Loucy (cell line): ENCODE results near the gene CTNND2.

Experiments
- H2AFZ ChIP-seq: fragments of 200-600 bp; sonication (generic); 2 replicates; pipeline ENCODE4 v1.6.0; 2016; ENCODE audit warnings: antibody characterized with exemption, mild to moderate bottlenecking, low read length, moderate library complexity
- H3F3A ChIP-seq: fragments of 200-600 bp; 2 replicates; pipeline ENCODE4 v1.6.0; 2016; ENCODE audit warnings: antibody characterized with exemption, low read depth, mild to moderate bottlenecking
- H3K27me3 ChIP-seq: fragments of 200-600 bp; sonication (generic); 2 replicates; pipeline ENCODE4 v1.6.1; 2014; ENCODE audit warnings: low read length, mild to moderate bottlenecking; ENCODE audit not compliant: insufficient read depth, poor library complexity, severe bottlenecking
- H3K36me3 ChIP-seq: fragments of 200-600 bp; sonication (generic); 2 replicates; pipeline ENCODE4 v1.6.1; 2016; ENCODE audit warnings: low read length; ENCODE audit not compliant: insufficient read depth
- H3K4me1 ChIP-seq: fragments of 200-600 bp; sonication (generic); 2 replicates; pipeline ENCODE4 v1.5.1; 2014; ENCODE audit warnings: low read length, mild to moderate bottlenecking; ENCODE audit not compliant: insufficient read depth, poor library complexity, severe bottlenecking
- H3K4me2 ChIP-seq: fragments of 200-600 bp; sonication (generic); 2 replicates; pipeline ENCODE4 v1.6.0; 2014; ENCODE audit warnings: antibody characterized with exemption, low read length, low read depth, mild to moderate bottlenecking; ENCODE audit not compliant: poor library complexity, severe bottlenecking
- H3K4me3 ChIP-seq: fragments of 200-600 bp; sonication (generic); 2 replicates; pipeline ENCODE4 v1.5.1; 2014; ENCODE audit warnings: low read length, mild to moderate bottlenecking, mixed read lengths; ENCODE audit not compliant: poor library complexity, severe bottlenecking
- H3K79me2 ChIP-seq: fragments of 200-600 bp; sonication (generic); 2 replicates; pipeline ENCODE4 v1.6.1; 2014; ENCODE audit warnings: low read length; ENCODE audit not compliant: insufficient read depth
- H3K9ac ChIP-seq: fragments of 200-600 bp; sonication (generic); 2 replicates; pipeline ENCODE4 v1.6.0; 2014; ENCODE audit warnings: mild to moderate bottlenecking, low read depth, low read length, moderate library complexity; ENCODE audit not compliant: poor library complexity, severe bottlenecking
- H3K9me2 ChIP-seq: fragments of 200-600 bp; sonication (generic); replicated peaks from 2 replicates; pipeline ENCODE4 v1.6.1; 2016; ENCODE audit warnings: low read depth, low read length, mixed read lengths
- H3K9me3 ChIP-seq: fragments of 200-600 bp; sonication (generic); 2 replicates; pipeline ENCODE4 v1.6.1; 2014; ENCODE audit warnings: mild to moderate bottlenecking, antibody characterized with exemption, low read length, low read depth; ENCODE audit not compliant: insufficient read depth
- H4K20me1 ChIP-seq: fragments of 200-600 bp; sonication (generic); 2 replicates; pipeline ENCODE4 v1.6.0; 2014; ENCODE audit warnings: antibody characterized with exemption, low read length, mild to moderate bottlenecking; ENCODE audit not compliant: insufficient read depth, poor library complexity, severe bottlenecking
- CTCF ChIP-seq: fragments of 200-600 bp; sonication (generic); conservative IDR thresholded peaks from 2 replicates; pipeline ENCODE4 v1.5.1; 2014; ENCODE audit warnings: mild to moderate bottlenecking, antibody characterized with exemption, low read length
- EZH2phosphoT487 ChIP-seq: fragments of 200-600 bp; IDR thresholded peaks from 2 replicates; pipeline ENCODE4 v1.6.1; 2018; ENCODE audit warnings: antibody characterized with exemption, mild to moderate bottlenecking, moderate library complexity, borderline replicate concordance

The CTNND2 gene

DNA sequence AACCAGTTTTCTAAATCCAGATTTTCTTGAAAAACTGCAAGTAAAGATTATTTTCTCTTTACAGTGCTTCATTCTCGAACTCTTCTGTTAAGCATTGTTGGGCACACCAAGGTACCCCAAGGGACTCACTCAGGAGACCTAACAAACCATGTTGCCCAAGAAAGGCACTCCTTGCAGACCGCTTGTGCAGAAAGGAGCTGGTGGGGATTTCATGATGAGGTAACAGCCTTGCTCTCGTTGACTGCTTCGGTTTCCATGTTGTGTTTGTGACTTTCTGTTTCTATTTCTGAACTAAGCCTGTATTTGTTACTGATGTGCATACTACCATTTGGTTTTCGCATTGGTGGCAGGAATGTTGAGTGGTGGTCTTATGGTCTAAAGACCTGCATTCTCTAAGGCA lies 876.6 kb downstream of the CTNND2 start:
- no peak for TF ChIP-seq CTCF
- no peaks in the 10 kb centered on the region for H3K27me3 ChIP-seq
- H3K4me2 ChIP-seq, result no peak overlapping the region
- no peaks in the 10 kb centered on the region for H3K4me1 ChIP-seq
- no peaks in the 10 kb centered on the region for H3K36me3 ChIP-seq
- H3K9me3 ChIP-seq, result no peaks in the 10 kb centered on the region
- no peak overlapping the region for H3K9ac ChIP-seq
- no peaks in the 10 kb centered on the region for H4K20me1 ChIP-seq
- H3K9me2 ChIP-seq, result no peaks in the 10 kb centered on the region
- no peaks in the 10 kb centered on the region for H3F3A ChIP-seq
- H2AFZ ChIP-seq, result no peak overlapping the region
- no peak overlapping the region for H3K4me3 ChIP-seq
- H3K79me2 ChIP-seq, result no peaks in the 10 kb centered on the region

DNA sequence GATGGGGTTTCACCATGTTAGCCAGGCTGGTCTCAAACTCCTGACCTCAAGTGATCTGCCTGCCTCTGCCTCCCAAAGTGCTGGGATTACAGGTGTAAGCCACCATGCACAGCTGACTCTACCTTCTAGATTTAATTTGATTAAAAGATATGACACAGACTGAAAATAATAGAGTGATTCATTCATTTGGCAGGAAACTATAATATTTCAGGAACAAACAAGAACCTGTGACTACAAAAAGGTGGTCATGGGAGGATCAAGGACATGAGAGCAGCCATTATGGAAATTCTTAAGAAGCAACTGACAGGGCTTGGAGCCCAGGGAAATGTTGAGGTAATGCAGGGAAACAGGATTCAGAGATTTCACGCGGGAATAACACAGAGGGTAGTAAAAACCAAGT lies 877.7 kb downstream of the CTNND2 start:
- Histone ChIP-seq H3K36me3 (no peaks in the 10 kb centered on the region), H3K4me3 (no peak overlapping the region), H3F3A (no peaks in the 10 kb centered on the region), H3K4me1 (no peaks in the 10 kb centered on the region), H3K4me2 (no peak overlapping the region), H3K9ac (no peak overlapping the region), H3K79me2 (no peaks in the 10 kb centered on the region), H2AFZ (no peak overlapping the region), H4K20me1 (no peaks in the 10 kb centered on the region), H3K27me3 (no peaks in the 10 kb centered on the region), H3K9me2 (no peaks in the 10 kb centered on the region), H3K9me3 (no peaks in the 10 kb centered on the region)
- TF ChIP-seq CTCF, result no peak
- no peak for TF ChIP-seq EZH2phosphoT487

GRCh38 chr5:11023945-11024344 lies 880.3 kb downstream of the CTNND2 start:
- H2AFZ ChIP-seq, result no peak overlapping the region

More at GRCh38 chr5:11023945-11024344, 880.3 kb downstream of the CTNND2 start:
- no peak overlapping the region for H3K4me2 ChIP-seq
- H3K36me3 ChIP-seq, result no peaks in the 10 kb centered on the region
- H3K9me2 ChIP-seq, result no peaks in the 10 kb centered on the region
- TF ChIP-seq EZH2phosphoT487 (no peak), CTCF (no peak)
- H4K20me1 ChIP-seq, result no peaks in the 10 kb centered on the region
- no peak overlapping the region for H3K4me3 ChIP-seq
- H3K27me3 ChIP-seq, result no peaks in the 10 kb centered on the region
- no peaks in the 10 kb centered on the region for H3K9me3 ChIP-seq
- H3K79me2 ChIP-seq, result no peaks in the 10 kb centered on the region
- H3F3A ChIP-seq, result no peaks in the 10 kb centered on the region
- no peak overlapping the region for H3K9ac ChIP-seq
- H3K4me1 ChIP-seq, result no peaks in the 10 kb centered on the region
